Measurements from ENCODE around the gene FRMD4A. TPM values are rescaled to one million over a fixed set of nuclear protein-coding genes. Genes with fewer than 3 reads are reported as not detected.
A peak's percentile ranks its signal among the peaks of the same experiment; 100 is the strongest.

FRMD4A gene
- total RNA-seq, 2 donors from 2014 or later, result 0.35 to 0.50 TPM

DNA sequence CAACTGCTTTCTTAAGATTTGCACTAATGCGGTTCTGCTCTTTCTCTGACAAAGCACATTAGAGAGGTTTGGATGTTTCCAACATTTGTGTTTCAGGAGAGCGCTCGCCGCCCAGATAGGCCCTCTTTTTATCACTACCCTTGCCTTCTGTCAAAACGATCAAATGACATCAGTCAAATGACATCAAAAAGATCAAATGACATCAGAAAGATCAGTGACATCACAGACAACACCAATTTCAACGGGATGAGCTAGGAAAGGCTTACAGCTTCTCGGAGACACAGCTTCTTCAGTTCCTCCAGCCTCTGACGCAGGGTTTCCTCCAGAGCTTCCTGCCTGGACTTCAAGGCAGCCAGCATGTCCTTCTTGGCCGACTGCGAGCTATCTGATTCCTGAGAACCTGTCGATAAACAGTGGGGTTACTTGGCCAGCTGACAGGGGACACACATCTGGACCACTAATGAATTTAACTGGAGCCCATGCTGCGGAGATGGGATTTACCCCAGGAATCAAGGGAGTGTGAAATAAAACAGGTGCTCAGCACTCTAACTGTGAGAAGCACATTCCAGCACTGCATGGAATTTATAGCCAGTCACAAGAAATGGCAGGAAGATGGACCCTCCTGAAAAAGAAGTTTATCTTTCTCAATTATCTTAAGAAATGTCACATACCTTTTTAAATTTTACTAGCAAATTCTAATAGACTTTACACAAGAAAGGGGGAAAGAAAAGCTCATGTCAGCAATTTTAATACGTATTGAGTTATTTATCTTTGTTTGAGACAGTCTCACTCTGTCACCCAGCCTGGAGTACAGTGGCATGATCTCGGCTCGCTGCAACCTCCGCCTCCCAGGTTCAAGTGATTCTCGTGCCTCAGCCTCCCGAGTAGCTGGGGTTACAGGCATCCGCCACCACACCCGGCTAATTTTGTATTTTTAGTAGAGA lies 655.8 kb downstream of the FRMD4A start:
- H3K27me3 Mint-ChIP-seq (ENCODE audit: low read depth), result no peaks in the 10 kb centered on the region
- H3K4me1 Mint-ChIP-seq (ENCODE audit: low read depth), result no peaks in the 10 kb centered on the region
- no peak for ATAC-seq (replicated peaks in 1 of 2)
- no peak overlapping the region for H3K4me3 Mint-ChIP-seq
- no peaks in the 10 kb centered on the region for H3K9me3 Mint-ChIP-seq
- no peak for DNase-seq
- no peaks in the 10 kb centered on the region for H3K36me3 Mint-ChIP-seq (ENCODE audit: insufficient read depth in 2 of 2)
- H3K27ac Mint-ChIP-seq, result no peak overlapping the region

DNA sequence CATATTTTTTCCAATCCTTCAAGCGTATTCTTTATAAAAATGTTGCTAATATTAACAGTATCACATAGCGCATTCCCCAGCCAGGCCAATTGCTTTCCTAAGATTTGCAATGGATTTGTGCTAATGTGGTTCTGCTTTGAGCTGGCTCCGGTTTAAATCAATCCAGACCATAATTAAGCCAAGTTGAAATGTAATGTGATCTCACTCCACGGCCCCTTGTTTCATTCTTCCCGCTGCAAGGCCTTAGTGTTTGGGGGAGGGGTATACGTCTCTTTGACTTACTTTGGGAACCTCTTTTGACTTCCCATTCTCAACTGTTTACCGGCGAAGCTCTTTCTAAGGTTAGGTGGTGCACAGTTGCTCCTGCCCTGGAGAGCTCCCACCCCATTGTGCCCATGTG lies 657.6 kb downstream of the FRMD4A start:
- no peak overlapping the region for H3K4me3 Mint-ChIP-seq
- H3K36me3 Mint-ChIP-seq (ENCODE audit: insufficient read depth in 2 of 2), result no peaks in the 10 kb centered on the region
- ATAC-seq (replicated peaks in 1 of 2), result no peak
- no peak for DNase-seq
- no peak overlapping the region for H3K27ac Mint-ChIP-seq
- H3K4me1 Mint-ChIP-seq (ENCODE audit: low read depth), result no peaks in the 10 kb centered on the region
- H3K9me3 Mint-ChIP-seq, result no peaks in the 10 kb centered on the region
- H3K27me3 Mint-ChIP-seq (ENCODE audit: low read depth), result no peaks in the 10 kb centered on the region

DNA sequence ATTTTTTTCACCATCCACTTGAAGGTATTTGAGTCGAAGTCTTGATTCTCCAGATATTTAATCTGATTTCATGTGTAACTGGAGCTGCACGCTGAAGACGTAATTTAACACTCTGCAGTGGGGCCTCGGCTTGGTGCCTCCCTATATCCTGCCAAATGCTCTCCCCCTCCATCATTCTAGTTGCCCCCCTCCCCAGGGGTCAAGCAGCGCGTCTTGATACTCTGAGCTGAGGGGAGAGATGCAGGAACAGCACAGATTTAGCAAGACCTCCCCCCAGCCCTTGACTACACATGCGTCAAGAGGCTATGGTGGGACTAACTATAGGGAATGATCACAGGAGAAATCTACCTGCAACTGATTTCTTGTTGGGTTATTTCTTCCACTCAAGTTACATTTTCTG lies 658.2 kb downstream of the FRMD4A start:
- no peak for DNase-seq
- Mint-ChIP-seq H3K27me3 (ENCODE audit: low read depth) (no peaks in the 10 kb centered on the region), H3K9me3 (no peaks in the 10 kb centered on the region), H3K4me1 (ENCODE audit: low read depth) (no peaks in the 10 kb centered on the region), H3K4me3 (no peak overlapping the region), H3K36me3 (ENCODE audit: insufficient read depth in 2 of 2) (no peaks in the 10 kb centered on the region), H3K27ac (no peak overlapping the region)
- no peak for ATAC-seq (replicated peaks in 1 of 2)

DNA sequence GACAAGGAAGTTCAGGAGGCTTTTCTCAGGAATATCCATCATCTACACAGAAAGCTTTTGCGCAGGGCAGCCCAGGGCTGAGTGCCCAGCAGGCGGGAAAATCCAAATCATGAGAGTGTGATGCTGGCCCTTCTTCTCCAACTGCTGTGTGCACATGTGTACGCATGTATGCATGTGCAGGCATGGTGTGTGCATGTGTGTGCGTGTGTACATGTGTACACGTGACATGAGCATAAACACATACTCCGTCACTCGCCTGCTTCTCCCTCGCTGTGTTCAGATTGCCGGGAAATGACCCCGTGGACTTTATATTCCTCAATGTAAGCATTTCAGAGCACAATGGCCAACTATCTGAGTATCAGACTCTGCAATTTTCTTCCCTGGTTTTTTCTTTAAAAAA lies 658.8 kb downstream of the FRMD4A start:
- DNase-seq (no peak), ATAC-seq (replicated peaks in 1 of 2) (no peak)
- no peaks in the 10 kb centered on the region for H3K36me3 Mint-ChIP-seq (ENCODE audit: insufficient read depth in 2 of 2)
- no peaks in the 10 kb centered on the region for H3K4me1 Mint-ChIP-seq (ENCODE audit: low read depth)
- no peaks in the 10 kb centered on the region for H3K9me3 Mint-ChIP-seq
- H3K27ac Mint-ChIP-seq, result no peak overlapping the region
- no peak overlapping the region for H3K4me3 Mint-ChIP-seq
- no peaks in the 10 kb centered on the region for H3K27me3 Mint-ChIP-seq (ENCODE audit: low read depth)

DNA sequence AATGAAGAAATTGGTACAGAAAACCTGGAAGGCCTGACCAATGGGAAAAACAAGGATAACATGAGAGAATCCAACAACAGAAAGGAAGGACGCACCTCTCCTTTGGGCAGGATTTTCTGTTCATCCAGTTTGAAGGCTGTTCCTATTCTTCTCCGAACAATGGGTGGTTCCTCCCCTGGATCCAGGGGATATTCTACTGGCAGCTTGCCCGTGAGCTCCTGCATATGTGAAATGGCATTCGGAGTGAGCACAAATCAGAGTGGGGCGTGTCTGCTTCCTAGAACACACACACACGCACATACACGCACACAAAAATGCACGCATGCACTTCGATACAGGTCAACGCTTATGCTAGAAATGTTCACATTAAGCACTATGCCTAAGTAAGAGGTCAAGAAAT lies 660.4 kb downstream of the FRMD4A start:
- Mint-ChIP-seq H3K36me3 (ENCODE audit: insufficient read depth in 2 of 2) (no peaks in the 10 kb centered on the region), H3K27ac (no peak overlapping the region), H3K27me3 (ENCODE audit: low read depth) (no peaks in the 10 kb centered on the region), H3K4me1 (ENCODE audit: low read depth) (no peaks in the 10 kb centered on the region), H3K9me3 (no peaks in the 10 kb centered on the region), H3K4me3 (no peak overlapping the region)
- DNase-seq (no peak), ATAC-seq (replicated peaks in 1 of 2) (no peak)

DNA sequence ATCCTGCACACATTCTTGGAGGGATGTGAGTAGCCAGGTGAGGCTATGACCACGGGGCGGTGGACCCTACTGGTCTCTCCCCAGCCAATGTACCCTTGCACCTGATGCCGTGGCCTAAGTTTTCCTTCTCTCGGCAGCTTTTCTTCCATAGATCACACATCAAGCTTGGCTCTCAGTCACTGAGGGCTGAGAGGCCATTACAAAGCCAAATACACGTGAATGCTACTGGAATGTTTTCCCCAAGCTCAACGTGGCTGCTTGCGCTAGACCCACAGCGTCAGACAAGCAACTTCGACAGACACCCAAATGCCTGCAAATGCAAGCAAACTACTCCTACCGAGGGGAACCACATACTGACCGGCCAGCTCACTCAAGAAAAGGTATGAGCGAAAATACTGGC lies 660.8 kb downstream of the FRMD4A start:
- DNase-seq (no peak), ATAC-seq (replicated peaks in 1 of 2) (no peak)
- no peaks in the 10 kb centered on the region for H3K9me3 Mint-ChIP-seq
- no peak overlapping the region for H3K4me3 Mint-ChIP-seq
- no peak overlapping the region for H3K27ac Mint-ChIP-seq
- no peaks in the 10 kb centered on the region for H3K4me1 Mint-ChIP-seq (ENCODE audit: low read depth)
- H3K27me3 Mint-ChIP-seq (ENCODE audit: low read depth), result no peaks in the 10 kb centered on the region
- H3K36me3 Mint-ChIP-seq (ENCODE audit: insufficient read depth in 2 of 2), result no peaks in the 10 kb centered on the region

DNA sequence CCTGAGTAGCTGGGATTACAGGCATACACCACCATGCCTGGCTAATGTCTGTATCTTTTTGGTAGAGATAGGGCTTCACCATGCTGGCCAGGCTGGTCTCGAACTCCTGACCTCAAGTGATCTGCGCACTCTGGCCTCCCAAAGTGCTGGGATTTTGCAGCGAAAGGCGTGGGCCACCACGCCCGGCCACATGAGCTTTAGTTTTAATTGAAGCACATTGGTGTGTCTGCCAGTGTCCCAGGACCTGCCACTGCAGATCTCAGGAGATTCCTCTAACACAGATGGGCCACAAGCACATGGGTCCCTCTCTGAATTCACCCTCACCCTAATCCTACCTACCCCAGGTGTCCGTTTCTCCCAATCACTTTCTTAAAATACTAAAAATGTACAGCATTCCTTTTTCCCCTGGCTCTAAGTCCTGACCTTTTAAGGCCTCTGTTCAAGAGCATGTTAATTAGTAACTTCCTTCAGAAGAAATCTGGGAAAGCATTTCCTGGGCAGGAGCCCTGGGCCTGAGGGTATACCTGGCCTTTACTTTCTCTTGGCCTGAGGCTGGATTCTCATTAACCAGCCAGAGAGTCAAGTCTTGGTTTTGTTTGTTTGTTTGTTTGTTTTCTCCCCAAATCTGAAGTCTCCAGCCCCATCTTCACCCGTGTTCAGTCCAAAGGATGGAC lies 661.4 kb downstream of the FRMD4A start:
- ATAC-seq (replicated peaks in 1 of 2), result no peak
- no peak for DNase-seq
- Mint-ChIP-seq H3K27me3 (ENCODE audit: low read depth) (no peaks in the 10 kb centered on the region), H3K4me1 (ENCODE audit: low read depth) (no peaks in the 10 kb centered on the region), H3K27ac (no peak overlapping the region), H3K4me3 (no peak overlapping the region), H3K9me3 (no peaks in the 10 kb centered on the region), H3K36me3 (ENCODE audit: insufficient read depth in 2 of 2) (no peaks in the 10 kb centered on the region)

DNA sequence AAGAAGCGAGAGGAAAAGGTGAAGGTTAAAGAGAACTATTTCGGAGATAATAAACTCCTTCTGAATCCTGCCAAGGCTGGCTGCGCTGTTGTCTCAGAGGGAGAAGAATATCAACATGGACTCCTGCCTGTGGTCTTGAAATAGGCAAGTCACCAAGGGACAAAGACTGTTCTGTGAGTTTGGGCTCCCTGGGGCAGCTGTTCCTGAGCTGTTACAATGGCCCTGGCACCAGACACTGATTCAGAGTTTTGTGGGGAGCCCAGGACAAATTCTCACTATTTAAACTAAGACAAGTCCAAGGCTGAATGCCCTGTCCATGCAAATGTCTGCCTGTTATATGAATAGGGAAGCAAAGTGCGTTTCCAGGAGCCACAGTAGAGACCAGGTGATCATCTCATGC lies 662.6 kb downstream of the FRMD4A start:
- DNase-seq, result no peak
- Mint-ChIP-seq H3K27ac (no peak overlapping the region), H3K36me3 (ENCODE audit: insufficient read depth in 2 of 2) (no peaks in the 10 kb centered on the region), H3K9me3 (no peaks in the 10 kb centered on the region), H3K27me3 (ENCODE audit: low read depth) (no peaks in the 10 kb centered on the region), H3K4me1 (ENCODE audit: low read depth) (no peaks in the 10 kb centered on the region), H3K4me3 (no peak overlapping the region)
- no peak for ATAC-seq (replicated peaks in 1 of 2)

DNA sequence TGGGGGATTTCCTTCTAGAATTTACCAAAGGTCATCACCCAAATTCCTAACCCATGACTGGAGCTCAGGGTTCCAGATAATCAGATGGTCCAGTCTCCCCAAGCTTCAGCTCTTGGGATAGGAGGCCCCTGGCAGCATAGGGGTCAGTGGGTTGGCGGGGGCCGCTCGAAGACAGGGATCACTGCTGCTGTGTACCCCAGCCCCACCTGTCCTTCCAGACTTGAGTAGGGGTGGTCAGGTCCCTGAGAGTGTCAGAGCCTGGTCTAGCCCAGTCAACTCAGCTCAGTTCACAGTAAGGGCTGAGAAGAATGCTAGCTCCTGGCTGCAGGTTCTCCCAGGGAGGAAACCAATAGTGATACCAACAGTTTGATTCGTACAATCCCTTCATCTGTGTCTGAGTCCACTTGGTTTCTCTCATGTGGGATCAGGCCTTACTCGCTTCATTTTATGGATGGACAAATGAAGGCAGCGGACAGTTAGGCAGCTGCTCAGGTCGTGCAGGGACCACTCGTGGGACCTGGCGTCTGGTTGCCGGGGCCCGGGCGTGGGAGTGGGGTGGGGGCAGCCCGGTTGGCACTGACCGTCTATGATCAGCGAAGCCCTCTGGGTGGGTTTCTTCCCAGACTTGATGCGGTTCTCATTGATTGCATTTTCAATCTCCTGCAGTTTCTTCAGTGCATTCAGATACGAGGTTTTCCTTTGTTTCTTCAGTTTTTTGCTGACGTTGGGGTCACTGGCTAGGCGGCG lies 665.0 kb downstream of the FRMD4A start:
- no peaks in the 10 kb centered on the region for H3K9me3 Mint-ChIP-seq
- no peak overlapping the region for H3K4me3 Mint-ChIP-seq
- no peaks in the 10 kb centered on the region for H3K4me1 Mint-ChIP-seq (ENCODE audit: low read depth)
- DNase-seq (no peak), ATAC-seq (replicated peaks in 1 of 2) (no peak)
- no peaks in the 10 kb centered on the region for H3K36me3 Mint-ChIP-seq (ENCODE audit: insufficient read depth in 2 of 2)
- no peaks in the 10 kb centered on the region for H3K27me3 Mint-ChIP-seq (ENCODE audit: low read depth)
- no peak overlapping the region for H3K27ac Mint-ChIP-seq

DNA sequence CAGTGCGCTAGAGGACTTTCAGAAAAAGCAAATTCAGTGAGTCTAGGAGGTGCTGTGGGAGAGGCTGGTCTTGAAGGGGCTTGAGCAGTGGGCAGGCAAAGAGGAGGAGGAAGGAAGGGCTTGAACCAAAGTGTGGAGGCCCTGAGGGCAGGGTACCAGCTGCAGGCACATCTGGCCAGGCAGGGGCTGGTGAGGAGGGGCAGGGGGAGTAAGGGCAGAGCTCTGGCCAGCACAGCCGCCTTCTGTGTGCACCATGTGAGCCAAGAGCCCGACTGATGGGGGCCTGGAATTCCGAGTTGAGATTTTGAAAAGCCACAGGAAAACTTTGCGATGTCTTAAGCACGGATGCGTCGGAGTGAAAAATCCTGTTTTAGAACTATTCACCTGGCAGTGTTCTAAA lies 669.5 kb downstream of the FRMD4A start:
- no peaks in the 10 kb centered on the region for H3K9me3 Mint-ChIP-seq
- no peaks in the 10 kb centered on the region for H3K36me3 Mint-ChIP-seq (ENCODE audit: insufficient read depth in 2 of 2)
- DNase-seq (no peak), ATAC-seq (replicated peaks in 1 of 2) (no peak)
- peaks cover 17% of the 10 kb centered on the region for H3K4me1 Mint-ChIP-seq (ENCODE audit: low read depth)
- no peak overlapping the region for H3K27ac Mint-ChIP-seq
- H3K27me3 Mint-ChIP-seq (ENCODE audit: low read depth), result no peaks in the 10 kb centered on the region
- H3K4me3 Mint-ChIP-seq, result no peak overlapping the region

DNA sequence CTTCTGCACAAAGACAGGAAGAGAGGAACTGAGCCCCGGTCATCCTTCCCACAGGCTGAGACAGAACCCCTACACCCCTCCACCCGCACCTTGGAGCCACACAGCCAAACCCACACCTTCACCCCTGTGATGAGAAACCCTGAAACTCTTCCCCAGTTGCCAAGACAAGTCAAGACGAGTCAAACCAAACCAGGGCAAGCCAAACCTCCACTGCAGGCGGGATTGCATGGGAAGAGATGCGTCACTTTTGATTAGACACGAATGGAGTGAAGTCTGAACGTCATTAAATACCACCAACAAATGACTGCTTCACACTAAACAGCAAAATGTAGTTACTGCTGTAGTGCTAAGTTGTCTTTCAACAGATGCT lies 670.2 kb downstream of the FRMD4A start:
- H3K4me1 Mint-ChIP-seq (ENCODE audit: low read depth), result peaks cover 17% of the 10 kb centered on the region
- ATAC-seq (replicated peaks in 1 of 2) (peak; percentile 42 to 54), DNase-seq (no peak)
- no peaks in the 10 kb centered on the region for H3K27me3 Mint-ChIP-seq (ENCODE audit: low read depth)
- no peaks in the 10 kb centered on the region for H3K9me3 Mint-ChIP-seq
- no peaks in the 10 kb centered on the region for H3K36me3 Mint-ChIP-seq (ENCODE audit: insufficient read depth in 2 of 2)
- no peak overlapping the region for H3K27ac Mint-ChIP-seq
- no peak overlapping the region for H3K4me3 Mint-ChIP-seq

DNA sequence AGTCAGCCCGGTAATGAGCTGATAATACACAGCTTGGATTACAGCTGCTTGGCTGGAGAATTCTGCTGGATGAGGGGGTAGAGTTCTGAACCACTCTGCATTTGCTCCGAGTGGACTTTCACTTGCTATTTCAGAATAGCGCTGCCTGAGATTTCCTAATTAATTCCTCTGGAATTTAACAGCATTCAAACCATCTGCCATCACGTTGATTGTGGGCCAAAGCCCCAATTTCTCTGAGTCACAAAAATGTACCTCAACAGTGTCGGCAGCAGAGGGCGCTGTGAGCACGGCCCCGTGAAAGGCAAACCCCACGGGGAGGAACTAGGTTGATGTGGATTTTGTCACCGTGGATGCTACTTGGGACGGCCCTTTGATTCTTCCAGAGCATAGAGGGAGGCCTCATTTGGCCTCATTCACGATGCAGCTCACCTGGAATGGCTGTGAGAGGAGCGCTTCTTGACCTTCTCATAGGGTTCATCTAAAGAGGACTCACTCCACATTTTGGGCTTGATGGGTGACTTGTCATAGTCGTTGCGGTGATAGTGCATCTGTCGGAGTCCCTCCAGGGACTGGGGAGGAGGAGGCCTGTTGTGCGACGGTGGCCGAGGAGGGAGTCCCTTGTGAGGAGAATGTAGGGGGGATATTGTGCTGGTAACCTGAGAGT lies 670.7 kb downstream of the FRMD4A start:
- Mint-ChIP-seq H3K36me3 (ENCODE audit: insufficient read depth in 2 of 2) (no peaks in the 10 kb centered on the region), H3K9me3 (no peaks in the 10 kb centered on the region), H3K4me1 (ENCODE audit: low read depth) (peaks cover 17% of the 10 kb centered on the region), H3K4me3 (no peak overlapping the region), H3K27me3 (ENCODE audit: low read depth) (no peaks in the 10 kb centered on the region), H3K27ac (no peak overlapping the region)
- DNase-seq (peak; percentile 62 to 70), ATAC-seq (replicated peaks in 1 of 2) (peak; percentile 54 to 55)
